Activated CD8-positive, alpha-beta memory T cell treated with anti-CD3 and anti-CD28 coated beads, Interleukin-2, amount 50 U/mL, for 1 hour (primary cell): Measurements from ENCODE around the gene JARID2.
"Not testable (repeated sequence)": the region's sequence is repeated elsewhere in the genome, so short reads cannot be mapped to it uniquely, and the experiment has no call there.

Source experiments
- DNase-seq: peaks from one replicate; pipeline ENCODE4 v3.0.0-alpha.2; 2020; ENCODE audit errors: extremely low read depth

JARID2 gene

DNA sequence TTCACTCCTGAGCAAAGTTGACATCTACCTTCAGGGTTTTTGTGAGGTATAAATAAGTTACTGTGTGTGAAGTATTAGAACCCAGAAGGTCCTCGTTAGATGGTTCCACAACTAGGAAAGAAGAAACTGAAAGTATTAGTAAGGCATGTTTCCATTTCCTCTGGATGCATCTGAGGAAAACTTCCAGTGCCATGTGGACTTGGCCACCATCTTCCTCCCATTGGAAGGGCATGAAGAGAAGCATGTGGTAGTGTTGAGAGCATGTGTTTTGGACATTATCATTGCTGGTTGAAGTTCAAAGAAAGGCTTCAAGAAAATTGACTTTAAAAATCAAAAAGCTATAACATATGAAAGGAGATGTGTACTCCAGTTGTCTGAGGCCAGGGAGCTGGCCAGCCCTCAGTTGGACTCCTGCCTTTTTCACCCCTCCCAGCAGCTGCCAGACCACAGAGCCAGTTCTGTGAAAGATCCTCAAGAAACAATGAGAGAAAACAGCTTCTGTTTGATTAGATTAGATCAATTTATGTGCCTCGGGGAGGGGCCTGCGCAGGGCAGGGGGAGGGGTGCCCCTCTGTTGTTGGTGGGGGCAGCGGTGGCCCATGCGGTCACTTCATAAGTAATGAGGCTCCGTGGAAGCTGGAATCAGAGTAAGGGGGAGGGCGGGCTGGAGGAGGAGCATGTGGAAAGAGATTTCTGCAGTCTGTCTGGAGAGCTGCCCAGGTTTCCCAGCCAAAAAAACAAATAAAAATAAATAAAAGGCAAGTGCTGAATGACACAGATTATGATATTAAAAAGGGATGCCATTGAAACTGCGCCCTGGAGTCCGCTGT is 154.0 kb downstream of the JARID2 start:
- DNase-seq, result no peak

DNA sequence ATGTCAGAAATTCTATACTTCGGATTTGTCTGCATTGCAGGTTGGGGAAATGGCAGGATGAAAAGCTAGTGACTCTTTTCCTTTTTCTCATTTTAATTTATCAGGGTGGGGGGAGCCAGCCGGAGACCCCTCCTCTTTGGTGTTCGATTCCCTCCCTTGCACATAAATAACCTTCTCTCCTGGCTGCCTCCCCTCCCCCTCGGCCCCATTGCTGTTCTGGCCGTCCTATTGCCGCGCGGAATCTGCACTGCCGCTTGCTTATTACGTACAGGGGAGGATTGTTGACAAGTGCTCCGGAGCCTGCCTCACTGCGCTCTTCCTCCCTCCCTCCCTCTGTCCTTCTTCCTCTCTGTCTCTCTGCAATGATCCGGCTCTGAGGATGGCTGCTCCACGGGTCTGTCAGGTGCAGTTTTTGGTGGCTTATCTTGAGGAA is 154.7 kb downstream of the JARID2 start:
- DNase-seq, result no peak

DNA sequence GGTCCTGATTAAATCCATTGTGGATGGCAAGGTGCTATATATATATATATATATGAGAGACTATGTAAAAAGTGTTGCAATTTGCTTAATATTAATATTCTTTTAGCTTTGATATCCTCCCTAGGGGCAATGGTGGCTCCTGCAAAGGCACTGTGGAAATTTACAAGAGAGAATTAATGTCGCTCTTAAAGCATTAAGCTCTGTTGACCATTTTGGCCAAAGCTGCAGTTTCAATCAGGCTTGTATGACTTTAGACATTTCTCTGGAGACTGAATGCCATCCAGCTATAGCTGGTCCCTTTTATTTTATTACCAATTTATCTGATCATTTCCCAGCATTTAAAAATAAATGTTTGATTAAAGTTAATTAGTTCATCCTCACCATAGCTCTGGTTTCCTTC is 155.3 kb downstream of the JARID2 start:
- DNase-seq, result no peak

DNA sequence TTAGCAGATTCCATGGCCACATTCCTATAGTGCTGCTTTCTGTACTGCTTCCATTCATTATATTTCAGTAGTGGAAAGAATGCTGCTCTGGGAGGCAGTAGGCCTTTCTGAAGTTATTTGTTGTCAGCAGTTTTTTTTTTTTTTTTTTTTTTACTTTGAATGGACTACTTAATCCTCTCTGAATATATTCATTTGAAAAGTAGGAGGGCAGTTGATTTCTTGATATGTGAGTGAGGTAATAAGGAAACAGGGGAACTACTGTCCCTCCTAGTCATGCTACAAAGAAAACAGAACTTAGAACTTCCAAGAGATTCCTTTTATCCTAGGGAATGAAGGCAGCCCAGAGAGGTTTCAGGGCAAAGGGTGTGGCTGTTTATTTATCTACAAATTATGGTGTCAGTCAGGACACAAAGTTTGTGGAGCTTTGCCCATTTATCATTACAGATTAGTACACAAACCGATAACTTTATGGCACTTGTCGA is 155.9 kb downstream of the JARID2 start:
- DNase-seq, result no peak

DNA sequence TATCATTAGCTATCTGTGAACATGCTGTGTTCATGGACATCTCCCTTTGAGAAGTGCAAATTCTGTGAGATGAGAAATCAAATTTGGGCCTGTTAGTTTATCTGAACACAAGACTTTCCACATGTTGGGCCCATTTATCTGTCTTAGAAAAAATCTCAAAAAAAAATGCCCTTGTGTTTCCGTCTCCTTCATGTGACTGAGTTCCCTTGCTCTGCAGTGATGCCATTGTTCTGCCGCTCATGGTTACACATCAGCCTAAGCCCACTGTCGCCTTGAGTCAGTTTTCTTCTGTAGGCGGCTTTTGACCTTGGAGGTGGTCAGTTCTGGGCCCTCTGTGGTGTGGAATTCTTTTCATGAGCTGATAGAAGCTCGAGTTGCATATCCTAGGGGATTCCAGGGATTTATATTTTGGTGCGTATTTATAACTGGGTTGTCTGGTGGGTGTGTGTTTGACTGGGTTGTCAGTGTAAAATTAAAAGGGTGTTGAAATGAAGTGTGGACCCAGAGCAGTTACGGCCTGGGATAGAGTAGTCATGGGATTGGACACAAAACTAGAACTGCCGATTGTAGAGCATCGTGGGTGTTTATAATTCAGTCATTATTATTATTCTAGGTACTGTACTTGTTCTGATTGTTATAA is 156.7 kb downstream of the JARID2 start:
- no peak for DNase-seq

DNA sequence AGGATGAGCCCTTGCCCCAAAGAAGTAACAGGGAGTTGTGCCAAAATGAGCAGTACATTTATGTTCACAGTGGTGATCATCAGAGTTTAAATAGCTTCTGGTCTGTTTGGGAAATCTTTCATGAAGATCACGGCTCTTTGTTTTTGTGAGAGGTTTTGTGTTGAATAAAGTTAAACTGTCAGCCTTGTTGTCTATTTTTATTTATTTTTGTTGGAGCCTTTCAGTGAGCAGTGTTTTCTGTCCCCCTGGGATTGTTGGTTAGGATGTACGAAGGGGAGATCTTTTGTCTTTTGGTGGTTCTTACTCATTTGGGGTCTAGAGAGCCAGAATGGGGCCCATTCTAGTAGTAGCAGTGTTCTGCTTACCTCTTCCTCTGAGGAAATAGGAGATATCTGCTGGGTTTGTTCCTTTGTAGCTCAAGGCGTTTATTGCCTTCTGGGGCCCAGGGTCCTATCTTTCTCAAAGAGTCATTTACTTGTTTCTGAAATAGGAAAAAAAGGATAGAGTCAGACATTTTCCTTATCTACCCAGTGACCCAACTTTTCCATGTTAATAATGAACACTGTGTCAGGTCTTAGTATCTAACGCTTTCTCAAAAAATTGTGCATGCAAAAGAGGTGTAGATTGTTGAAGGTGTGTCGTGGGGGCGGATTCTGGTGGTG is 157.4 kb downstream of the JARID2 start:
- no peak for DNase-seq

DNA sequence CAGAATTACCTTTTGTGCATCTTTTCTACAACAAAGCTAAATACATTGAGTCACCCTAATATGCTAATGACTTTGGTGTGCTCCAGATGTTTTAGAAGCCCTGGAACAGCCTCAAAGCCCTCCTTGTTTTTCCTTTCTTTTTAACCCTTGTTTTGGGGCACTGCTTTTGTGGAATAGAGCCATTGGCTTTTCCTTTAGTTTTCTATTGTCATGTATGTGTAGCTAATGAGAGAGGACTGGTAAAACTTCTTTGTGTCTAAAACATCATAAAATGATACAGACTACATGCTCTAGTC is 158.8 kb downstream of the JARID2 start:
- DNase-seq, result no peak

DNA sequence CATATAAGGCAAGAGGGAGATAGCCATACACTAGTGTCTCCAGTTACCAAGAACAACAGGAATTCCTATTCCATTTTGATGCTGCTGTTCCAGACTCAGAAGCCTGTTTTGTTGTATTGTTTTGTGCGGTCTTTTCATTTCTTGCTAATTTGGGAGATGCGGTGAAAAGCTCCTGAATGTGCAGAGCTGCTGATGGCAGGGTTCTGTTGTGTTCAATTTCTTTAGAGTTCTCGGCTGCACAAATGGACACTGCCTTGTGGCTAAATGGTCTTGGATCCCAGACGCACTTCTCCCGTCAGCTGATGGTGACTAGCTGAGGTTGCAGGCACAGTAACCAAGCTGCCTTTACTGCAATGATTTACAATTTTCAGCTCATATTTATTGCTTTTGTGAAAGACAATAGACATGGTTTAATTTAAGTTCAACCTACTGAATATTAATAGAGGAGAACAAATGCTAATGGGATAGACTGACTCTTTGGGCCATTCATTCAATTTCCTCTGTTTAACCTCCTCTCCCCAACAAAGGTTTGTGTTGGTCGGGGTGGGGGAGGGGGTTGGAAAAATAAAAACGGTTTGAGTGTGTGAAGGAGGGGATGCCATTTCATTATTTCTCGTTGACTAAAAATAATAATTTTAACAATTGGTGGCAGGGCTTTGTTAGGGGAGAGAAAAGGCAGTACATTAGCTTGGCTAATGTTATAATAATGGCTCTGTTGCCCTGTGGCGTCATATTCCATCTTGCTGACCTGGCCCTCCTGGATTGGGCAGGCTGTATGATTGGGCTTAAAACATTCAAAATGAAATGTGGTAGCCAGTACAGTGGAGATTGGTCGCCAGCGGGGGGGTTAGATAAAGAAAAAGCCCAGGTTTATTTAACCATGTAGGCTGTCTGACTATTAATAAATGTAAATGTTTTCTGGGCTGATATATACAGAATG is 159.5 kb downstream of the JARID2 start:
- no peak for DNase-seq

DNA sequence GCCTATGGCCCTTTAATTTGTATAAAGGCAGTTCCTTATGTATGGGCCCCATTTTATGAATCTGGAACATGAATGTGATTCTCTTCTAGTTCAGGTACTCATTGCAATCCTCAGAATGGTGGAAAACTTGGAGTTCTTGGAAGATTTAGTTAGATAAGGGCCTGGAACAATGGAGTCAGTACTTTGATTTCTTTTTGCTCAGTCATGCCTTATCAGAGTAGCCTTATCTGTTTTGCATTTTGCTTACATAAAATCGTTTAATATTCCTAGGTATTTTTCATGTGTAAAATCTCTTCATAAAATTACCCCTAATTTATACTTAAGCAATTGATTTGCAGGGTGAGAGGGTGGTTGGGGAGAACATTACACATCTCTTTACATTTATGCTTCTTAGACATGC is 160.6 kb downstream of the JARID2 start:
- no peak for DNase-seq

DNA sequence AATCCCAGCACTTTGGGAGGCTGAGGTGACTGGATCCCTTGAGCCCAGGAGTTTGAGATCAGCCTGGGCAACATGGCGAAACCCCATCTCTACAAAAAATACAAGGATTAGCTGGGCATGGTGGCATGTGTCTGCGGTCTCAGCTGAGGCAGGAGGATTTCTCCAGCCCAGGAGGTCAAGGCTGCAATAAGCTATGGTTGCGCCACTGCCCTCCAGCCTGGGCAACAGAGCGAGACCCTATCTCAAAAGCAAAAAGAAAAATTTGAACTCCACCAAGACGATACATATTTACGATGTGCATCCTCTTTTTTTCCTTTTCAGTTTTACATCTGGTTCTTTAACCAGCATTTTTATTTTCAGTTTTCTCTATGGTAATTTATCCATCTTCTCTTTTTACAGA is 162.1 kb downstream of the JARID2 start:
- no peak for DNase-seq

DNA sequence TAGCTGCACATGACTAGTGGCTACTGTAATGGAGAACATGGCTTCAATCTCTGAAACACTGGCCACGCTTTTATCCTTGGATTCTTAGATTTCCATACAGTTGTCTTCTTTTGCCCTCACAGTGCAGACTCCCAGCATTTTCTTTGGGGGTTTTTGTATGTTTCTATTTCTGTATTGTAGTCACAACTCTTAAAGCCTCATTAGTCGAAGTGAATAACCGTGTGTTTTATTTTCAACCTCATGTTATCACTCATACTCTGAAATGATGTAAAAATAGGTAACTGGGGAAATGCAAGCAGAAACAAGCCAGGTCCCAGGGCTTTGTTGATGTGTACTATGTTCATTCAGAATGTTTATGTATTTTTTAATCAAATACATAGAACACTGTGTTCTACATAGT is 162.9 kb downstream of the JARID2 start:
- DNase-seq, result no peak

DNA sequence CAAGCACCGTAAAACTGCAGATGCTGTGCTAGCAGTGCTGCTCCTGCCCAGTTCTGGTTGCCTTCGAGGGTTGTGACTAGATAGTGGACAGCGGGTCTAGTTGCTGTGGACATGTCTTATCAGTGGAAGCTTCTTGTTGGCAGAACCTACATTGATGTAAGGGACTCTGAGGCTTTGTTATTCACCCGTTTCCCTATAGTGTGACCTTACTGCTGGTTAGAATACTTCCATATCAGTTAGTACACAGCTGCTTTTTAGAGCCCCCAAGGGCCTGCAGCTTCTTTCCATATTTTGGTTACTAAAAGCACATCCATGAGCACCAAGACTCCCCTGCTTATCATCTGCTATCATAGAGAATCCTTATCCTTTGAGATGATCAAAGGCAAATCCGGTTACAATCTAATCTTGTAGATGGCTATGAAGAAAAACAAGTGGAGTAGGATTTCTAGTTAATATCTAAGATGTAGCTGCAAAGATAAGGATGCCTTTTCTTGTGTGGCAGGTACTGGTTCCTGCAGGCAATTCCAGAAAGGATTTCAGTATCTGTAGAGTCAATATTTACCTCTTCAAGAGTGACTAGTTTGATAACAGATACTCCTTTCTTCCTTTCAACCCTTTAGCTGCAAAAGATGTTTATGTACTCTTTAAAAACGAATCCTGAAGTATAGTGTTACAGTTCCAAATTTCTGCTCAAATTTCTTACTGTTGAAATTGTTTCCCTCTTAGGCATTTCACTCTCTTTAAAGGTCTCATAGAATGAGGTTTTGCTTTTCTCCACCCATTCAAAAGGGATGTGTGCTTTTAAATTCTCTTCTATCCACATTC is 163.6 kb downstream of the JARID2 start:
- no peak for DNase-seq

DNA sequence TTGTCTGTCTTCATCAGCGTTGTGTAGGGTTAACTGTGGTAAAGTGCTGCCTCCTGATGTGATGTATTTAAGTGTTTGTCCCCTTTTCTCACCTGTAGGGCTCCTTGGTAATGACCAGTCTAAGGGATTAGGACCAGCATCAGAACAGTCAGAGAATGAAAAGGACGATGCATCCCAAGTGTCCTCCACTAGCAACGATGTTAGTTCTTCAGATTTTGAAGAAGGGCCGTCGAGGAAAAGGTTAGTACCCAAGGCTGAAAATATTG is 164.2 kb downstream of the JARID2 start:
- DNase-seq, result no peak

DNA sequence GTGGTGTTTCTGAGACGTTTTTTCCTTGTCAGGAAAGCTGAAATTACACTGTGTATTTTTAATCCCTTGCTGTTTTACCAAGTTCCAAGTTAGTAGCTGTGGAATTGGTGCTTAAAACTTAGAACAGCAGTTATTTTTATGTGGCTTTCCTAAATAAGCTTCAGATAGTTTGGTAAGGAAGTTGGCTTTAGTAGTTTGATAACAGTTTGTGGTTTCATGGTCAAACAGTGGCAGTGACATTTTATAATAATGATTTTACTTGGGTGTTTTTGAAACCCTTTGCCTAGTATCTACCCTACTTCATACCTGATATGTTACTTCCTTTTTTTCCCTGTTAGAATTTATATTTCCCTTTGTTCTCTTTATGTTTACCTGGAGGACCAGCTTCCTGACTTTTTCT is 164.9 kb downstream of the JARID2 start:
- no peak for DNase-seq

DNA sequence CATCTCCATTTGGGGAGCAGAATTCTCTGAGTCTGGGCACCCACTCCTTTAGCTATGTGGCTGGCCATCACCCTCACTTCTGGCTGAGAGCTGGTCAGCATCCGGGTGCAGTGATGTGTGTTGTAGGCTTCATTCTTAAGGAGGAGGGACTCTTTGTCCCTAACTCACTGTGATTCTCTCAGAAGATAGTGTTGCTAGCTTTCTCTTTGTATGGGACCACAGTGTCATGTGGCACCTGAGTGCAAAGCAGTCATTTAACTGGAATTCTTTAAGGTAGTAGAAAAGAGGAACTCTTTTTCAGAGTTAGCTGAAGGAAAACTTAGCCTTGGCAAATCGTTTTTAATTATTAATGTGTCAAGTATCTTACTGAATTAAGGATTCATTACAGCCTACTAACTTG is 165.9 kb downstream of the JARID2 start:
- no peak for DNase-seq

DNA sequence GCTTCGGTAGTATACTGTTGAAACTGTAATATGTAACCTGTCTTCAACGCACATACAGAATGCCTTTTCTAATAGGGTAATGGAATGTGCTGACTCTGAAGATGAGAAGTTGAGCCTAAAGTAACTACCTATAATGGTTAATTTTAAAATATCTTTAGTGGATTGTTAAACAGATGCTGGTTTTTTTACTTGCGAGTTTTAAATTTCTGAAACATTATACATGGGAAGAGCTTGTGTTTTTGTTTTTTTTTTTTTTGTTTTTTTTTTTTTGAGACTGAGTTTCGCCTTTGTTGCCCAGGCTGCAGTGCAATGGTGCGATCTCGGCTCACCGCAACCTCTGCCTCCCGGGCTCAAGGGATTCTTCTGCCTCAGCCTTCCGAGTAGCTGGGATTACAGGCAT is 166.9 kb downstream of the JARID2 start:
- DNase-seq, result no peak

DNA sequence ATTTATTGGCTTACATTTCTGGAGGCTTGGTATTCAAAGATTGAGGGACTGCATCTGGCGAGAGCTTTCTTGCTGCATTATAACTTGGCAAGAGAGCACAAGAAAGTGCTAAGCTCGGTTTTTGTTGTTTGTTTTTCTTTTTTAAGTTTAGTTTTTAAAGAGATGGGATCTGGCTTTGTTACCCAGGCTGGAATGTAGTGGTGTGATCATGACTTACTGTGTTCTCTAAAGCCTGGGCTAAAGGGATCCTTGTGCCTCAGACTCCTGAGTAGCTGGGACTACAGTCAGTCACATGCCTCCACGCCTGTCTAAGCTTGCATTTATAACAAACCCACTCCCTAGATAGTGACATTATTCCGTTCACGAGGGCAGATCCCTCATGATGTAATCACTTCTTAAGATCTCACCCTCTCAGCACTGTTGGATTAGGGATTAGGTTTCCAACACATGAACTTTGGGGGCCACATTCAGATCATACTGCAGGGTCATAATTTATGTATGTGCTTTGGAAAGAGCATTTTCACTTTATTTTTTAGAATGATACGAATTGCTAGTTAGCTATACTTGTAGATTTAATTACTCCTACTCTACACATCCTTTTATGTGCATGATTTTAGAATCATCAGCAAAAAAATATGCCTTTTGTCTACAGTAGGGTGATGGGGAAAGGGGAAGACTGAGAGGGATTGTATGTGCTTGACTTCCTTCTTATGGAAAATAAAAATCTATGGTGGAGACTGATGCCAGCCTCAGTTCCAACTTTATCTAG is 167.8 kb downstream of the JARID2 start:
- DNase-seq, result no peak

DNA sequence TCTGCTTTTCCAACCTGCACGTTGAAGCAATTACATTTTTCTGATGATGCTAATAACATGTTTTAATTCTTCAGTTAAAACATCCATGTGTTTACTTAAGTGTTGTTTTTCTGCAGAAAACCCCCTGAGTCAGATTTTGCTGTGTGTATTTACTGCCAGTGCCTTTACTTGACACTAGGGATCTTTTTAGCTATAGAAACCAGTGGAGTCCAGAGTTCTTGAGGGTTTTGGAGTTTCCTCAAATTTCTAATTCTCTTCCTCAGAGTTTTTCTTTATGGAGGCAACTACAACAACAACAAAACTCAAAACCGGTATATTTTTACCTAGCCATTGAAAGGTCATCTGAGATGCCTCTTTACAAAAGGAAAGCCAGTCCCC is 168.4 kb downstream of the JARID2 start:
- no peak for DNase-seq

DNA sequence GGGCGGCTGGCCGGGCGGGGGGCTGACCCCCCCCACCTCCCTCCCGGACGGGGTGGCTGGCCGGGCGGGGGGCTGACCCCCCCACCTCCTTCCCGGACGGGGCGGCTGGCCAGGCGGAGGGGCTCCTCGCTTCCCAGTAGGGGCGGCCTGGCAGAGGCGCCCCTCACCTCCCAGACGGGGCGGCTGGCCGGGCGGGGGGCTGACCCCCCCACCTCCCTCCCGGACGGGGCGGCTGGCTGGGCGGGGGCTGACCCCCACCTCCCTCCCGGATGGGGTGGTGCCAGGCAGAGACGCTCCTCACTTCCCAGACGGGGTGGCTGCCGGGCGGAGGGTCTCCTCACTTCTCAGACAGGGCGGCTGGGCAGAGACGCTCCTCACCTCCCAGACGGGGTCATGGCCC is 169.8 kb downstream of the JARID2 start:
- not testable (repeated sequence) for DNase-seq

DNA sequence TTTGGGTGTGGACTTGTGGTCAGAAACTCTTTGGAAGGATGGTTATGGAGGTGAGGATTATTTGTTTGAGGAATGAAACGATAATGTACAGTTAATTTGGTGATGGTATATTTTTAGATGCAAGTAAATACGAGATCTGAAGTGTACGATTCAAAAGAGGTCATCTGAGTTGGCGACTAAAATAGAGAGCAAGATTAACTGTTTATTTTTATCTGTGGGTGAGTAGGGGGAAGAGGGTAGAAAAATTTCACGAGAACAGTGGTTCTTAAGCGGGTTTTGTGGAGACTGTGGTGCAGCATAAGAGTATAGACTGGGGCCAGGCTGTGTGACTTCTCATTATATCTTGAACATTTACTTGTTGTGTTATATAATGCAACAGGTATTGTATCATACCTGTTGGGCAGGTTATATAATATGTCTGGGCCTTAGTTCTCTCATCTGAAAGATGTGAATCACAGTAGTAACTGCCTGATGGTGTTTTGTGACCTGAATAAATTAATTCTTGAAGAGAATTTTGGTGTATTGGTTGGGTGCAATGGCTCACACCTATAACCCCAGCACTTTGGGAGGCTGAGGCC is 171.2 kb downstream of the JARID2 start:
- no peak for DNase-seq
